Stimulated activated naive CD8-positive, alpha-beta T cell treated with anti-CD3 and anti-CD28 coated beads, Interleukin-15, amount 100 ng/mL, for 72 hours (primary cell): ENCODE measurements around the gene PRKD2.

Experiments
- ATAC-seq: fragments of 150-1000 bp; cut with Tn5 transposase; 2 replicates; pipeline ENCODE4 v1.10.0; 2021; ENCODE audit warnings: mild to moderate bottlenecking, moderate library complexity
- DNase-seq, 2 donors: peaks; one replicate each; pipeline ENCODE4 v3.0.0; 2021 to 2022
- H3K27ac Mint-ChIP-seq, 2 donors: one replicate each; pipeline ENCODE4 v1.8.0; 2022; ENCODE audit warnings: mild to moderate bottlenecking in 2 of 2, mixed read lengths in 2 of 2, moderate library complexity in 2 of 2
- H3K27me3 Mint-ChIP-seq: one replicate; pipeline ENCODE4 v1.8.0; 2022; ENCODE audit warnings: mixed read lengths
- H3K4me1 Mint-ChIP-seq: one replicate; pipeline ENCODE4 v1.8.0; 2022; ENCODE audit warnings: mild to moderate bottlenecking, mixed read lengths
- H3K4me3 Mint-ChIP-seq, 2 donors: one replicate each; pipeline ENCODE4 v1.8.0; 2022; ENCODE audit warnings: mild to moderate bottlenecking in 2 of 2, mixed read lengths in 2 of 2, moderate library complexity in 1 of 2
- H3K9me3 Mint-ChIP-seq, 2 donors: one replicate each; pipeline ENCODE4 v1.8.0; 2022; ENCODE audit warnings: mixed read lengths in 2 of 2

Gene PRKD2

GRCh38 chr19:46746281-46747057 lies 29.6 kb upstream of the PRKD2 start, which contains the start of gene STRN4:
Gene STRN4 (minus strand): TSS chr19:46746450. CDS start chr19:46746430, 20 bp downstream.
- ATAC-seq (peak; percentile 76), DNase-seq (peak; percentile 31 to 43)
- H3K4me3 Mint-ChIP-seq = peak within 1 kb of the TSS; percentile 83 to 97
- no peaks in the 10 kb centered on the region for H3K9me3 Mint-ChIP-seq
- peaks cover 66% of the 10 kb centered on the region for H3K4me1 Mint-ChIP-seq
- H3K27me3 Mint-ChIP-seq = no peaks in the 10 kb centered on the region
- peak within 1 kb of the TSS; percentile 97 to 98 for H3K27ac Mint-ChIP-seq

GRCh38 chr19:46745521-46746280 lies 28.8 kb upstream of the PRKD2 start, which contains the start of gene FKRP:
Gene FKRP (plus strand): TSS chr19:46746057. CDS start chr19:46755451, 9,394 bp downstream.
- H3K27ac Mint-ChIP-seq = peak within 1 kb of the TSS; percentile 97 to 98
- H3K9me3 Mint-ChIP-seq = no peaks in the 10 kb centered on the region
- H3K27me3 Mint-ChIP-seq = no peaks in the 10 kb centered on the region
- peaks cover 72% of the 10 kb centered on the region for H3K4me1 Mint-ChIP-seq
- DNase-seq (peak in 1 of 2 donors; percentile 29), ATAC-seq (peak; percentile 68)
- peak within 1 kb of the TSS; percentile 83 to 97 for H3K4me3 Mint-ChIP-seq

- Mint-ChIP-seq H3K27me3 (no peaks in the 10 kb centered on the region), H3K4me3 (peak overlapping the region; percentile 79 to 97), H3K9me3 (no peaks in the 10 kb centered on the region), H3K4me1 (peaks cover 79% of the 10 kb centered on the region), H3K27ac (peak overlapping the region; percentile 97 to 98)
- ATAC-seq = no peak
- DNase-seq = no peak
Observed at GRCh38 chr19:46745030-46745429, 28.1 kb upstream of the PRKD2 start.

- Mint-ChIP-seq H3K27ac (peak overlapping the region; percentile 95 to 98), H3K4me3 (peak overlapping the region; percentile 79 to 97), H3K4me1 (peaks cover 88% of the 10 kb centered on the region), H3K9me3 (no peaks in the 10 kb centered on the region), H3K27me3 (no peaks in the 10 kb centered on the region)
- DNase-seq (no peak), ATAC-seq (no peak)
Observed at GRCh38 chr19:46744005-46744691, 27.2 kb upstream of the PRKD2 start.

GRCh38 chr19:46742926-46743480 lies 26.1 kb upstream of the PRKD2 start:
- H3K4me3 Mint-ChIP-seq = no peak overlapping the region
- H3K4me1 Mint-ChIP-seq = peaks cover 81% of the 10 kb centered on the region
- peak overlapping the region; percentile 42 to 58 for H3K27ac Mint-ChIP-seq
- no peaks in the 10 kb centered on the region for H3K27me3 Mint-ChIP-seq
- ATAC-seq (no peak), DNase-seq (no peak)
- H3K9me3 Mint-ChIP-seq = no peaks in the 10 kb centered on the region

GRCh38 chr19:46741447-46741846 lies 24.5 kb upstream of the PRKD2 start:
- ATAC-seq = no peak
- Mint-ChIP-seq H3K27me3 (no peaks in the 10 kb centered on the region), H3K9me3 (no peaks in the 10 kb centered on the region), H3K4me3 (no peak overlapping the region), H3K4me1 (peaks cover 72% of the 10 kb centered on the region), H3K27ac (no peak overlapping the region)
- DNase-seq = no peak

GRCh38 chr19:46739290-46739771 lies 22.4 kb upstream of the PRKD2 start:
- H3K27ac Mint-ChIP-seq = peak overlapping the region; percentile 14 to 93
- DNase-seq = no peak
- H3K27me3 Mint-ChIP-seq = no peaks in the 10 kb centered on the region
- H3K4me1 Mint-ChIP-seq = peaks cover 59% of the 10 kb centered on the region
- ATAC-seq = no peak
- H3K9me3 Mint-ChIP-seq = no peaks in the 10 kb centered on the region
- H3K4me3 Mint-ChIP-seq = no peak overlapping the region

- ATAC-seq = no peak
- no peak for DNase-seq
- Mint-ChIP-seq H3K4me3 (no peak overlapping the region), H3K27ac (peak overlapping the region in 1 of 2 donors; percentile 90), H3K27me3 (no peaks in the 10 kb centered on the region), H3K4me1 (peaks cover 48% of the 10 kb centered on the region), H3K9me3 (no peaks in the 10 kb centered on the region)
Observed at GRCh38 chr19:46737761-46738171, 20.9 kb upstream of the PRKD2 start.

- Mint-ChIP-seq H3K27me3 (no peaks in the 10 kb centered on the region), H3K4me1 (peaks cover 44% of the 10 kb centered on the region), H3K27ac (no peak overlapping the region), H3K4me3 (no peak overlapping the region), H3K9me3 (no peaks in the 10 kb centered on the region)
- no peak for ATAC-seq
- no peak for DNase-seq
Observed at GRCh38 chr19:46737298-46737654, 20.4 kb upstream of the PRKD2 start.

GRCh38 chr19:46736531-46737297 lies 19.8 kb upstream of the PRKD2 start:
- H3K4me1 Mint-ChIP-seq = peaks cover 44% of the 10 kb centered on the region
- no peak for ATAC-seq
- no peaks in the 10 kb centered on the region for H3K9me3 Mint-ChIP-seq
- H3K27me3 Mint-ChIP-seq = no peaks in the 10 kb centered on the region
- peak overlapping the region in 1 of 2 donors; percentile 42 for H3K27ac Mint-ChIP-seq
- H3K4me3 Mint-ChIP-seq = no peak overlapping the region
- no peak for DNase-seq

- H3K27me3 Mint-ChIP-seq = no peaks in the 10 kb centered on the region
- ATAC-seq = no peak
- no peak overlapping the region for H3K4me3 Mint-ChIP-seq
- no peak for DNase-seq
- H3K4me1 Mint-ChIP-seq = peaks cover 45% of the 10 kb centered on the region
- no peaks in the 10 kb centered on the region for H3K9me3 Mint-ChIP-seq
- peak overlapping the region in 1 of 2 donors; percentile 5 for H3K27ac Mint-ChIP-seq
Observed at GRCh38 chr19:46733690-46734292, 16.9 kb upstream of the PRKD2 start.

- Mint-ChIP-seq H3K27me3 (no peaks in the 10 kb centered on the region), H3K27ac (peak overlapping the region in 1 of 2 donors; percentile 39), H3K9me3 (no peaks in the 10 kb centered on the region), H3K4me3 (no peak overlapping the region), H3K4me1 (peaks cover 51% of the 10 kb centered on the region)
- ATAC-seq = no peak
- no peak for DNase-seq
Observed at GRCh38 chr19:46732966-46733689, 16.2 kb upstream of the PRKD2 start.

GRCh38 chr19:46732172-46732938 lies 15.4 kb upstream of the PRKD2 start:
- Mint-ChIP-seq H3K4me3 (no peak overlapping the region), H3K27ac (no peak overlapping the region), H3K4me1 (peaks cover 47% of the 10 kb centered on the region), H3K27me3 (no peaks in the 10 kb centered on the region), H3K9me3 (no peaks in the 10 kb centered on the region)
- ATAC-seq = no peak
- no peak for DNase-seq
